K562 (cell line): ENCODE data around the gene RCOR2. TPM values are rescaled to one million over a fixed set of nuclear protein-coding genes. Genes with fewer than 3 reads are reported as not detected.

Experiments used
- ADNP ChIP-seq: fragments of 200-800 bp; sonication (Bioruptor generic); IDR thresholded peaks from 2 replicates; pipeline ENCODE4 v1.6.1; 2016; ENCODE audit warnings: missing genetic modification characterization, missing compliant biosample characterization
- ARID3B ChIP-seq: fragments of 250-450 bp; sonication (Bioruptor Pico); IDR thresholded peaks from 2 replicates; pipeline ENCODE4 v1.4.0; 2020; ENCODE audit warnings: borderline replicate concordance
- DMBX1 ChIP-seq: fragments of 250-450 bp; sonication (Bioruptor Pico); IDR thresholded peaks from 2 replicates; pipeline ENCODE4 v1.8.0; 2022; ENCODE audit warnings: inconsistent platforms, mild to moderate bottlenecking, moderate library complexity, borderline replicate concordance
- E2F6 ChIP-seq, 2 experiments: IDR thresholded peaks; 2 replicates each; pipeline ENCODE4 v1.6.1; 2011; ENCODE audit warnings: borderline replicate concordance in 1 of 2, control low read depth in 1 of 2, low read depth in 1 of 2, low read length in 1 of 2, mild to moderate bottlenecking in 1 of 2, mixed read lengths in 1 of 2, moderate library complexity in 1 of 2; ENCODE audit not compliant: insufficient read depth in 1 of 2, insufficient read length in 1 of 2, poor library complexity in 1 of 2, severe bottlenecking in 1 of 2; ENCODE audit errors: extremely low read depth in 1 of 2
- HES1 ChIP-seq: fragments of 450-650 bp; IDR thresholded peaks from 2 replicates; pipeline ENCODE4 v1.6.1; 2016; ENCODE audit warnings: low read depth, mild to moderate bottlenecking, moderate library complexity
- HNRNPH1 ChIP-seq: fragments of 200-400 bp; formaldehyde crosslinking; optimal IDR thresholded peaks from 2 replicates; pipeline ENCODE3; 2017; ENCODE audit warnings: low read depth, mild to moderate bottlenecking, low read length, moderate library complexity
- KLF13 ChIP-seq: fragments of 450-650 bp; IDR thresholded peaks from 2 replicates; pipeline ENCODE4 v1.6.1; 2016; ENCODE audit warnings: missing genetic modification characterization, low read depth, mild to moderate bottlenecking, missing compliant biosample characterization, moderate library complexity, borderline replicate concordance
- MLX ChIP-seq, 2 experiments: fragments of 450-650 bp in 1 of 2; sonication (generic) in 1 of 2; formaldehyde crosslinking; conservative IDR thresholded peaks; 2 replicates each; pipeline versions ENCODE4 v1.4.0 to v1.8.1; 2020 to 2022; ENCODE audit warnings: mild to moderate bottlenecking in 1 of 2, missing genetic modification reagents in 1 of 2
- PHF8 ChIP-seq: fragments of 200-600 bp; sonication (generic); IDR thresholded peaks from 2 replicates; pipeline ENCODE4 v1.6.1; 2012; ENCODE audit warnings: mixed run types, mild to moderate bottlenecking, inconsistent platforms, low read length, moderate library complexity, borderline replicate concordance
- RBM17 ChIP-seq: fragments of 200-400 bp; formaldehyde crosslinking; IDR thresholded peaks from 2 replicates; pipeline ENCODE4 v1.6.1; 2017; ENCODE audit warnings: low read depth, mild to moderate bottlenecking, low read length, borderline replicate concordance
- RCOR1 ChIP-seq, 2 experiments: IDR thresholded peaks; 2 replicates each; pipeline ENCODE4 v1.6.1; 2012; ENCODE audit warnings: low read depth in 2 of 2, low read length in 2 of 2, borderline replicate concordance in 1 of 2, improper control_type of control experiment in 1 of 2
- SAP30 ChIP-seq: fragments of 200-600 bp; sonication (generic); IDR thresholded peaks from 2 replicates; pipeline ENCODE4 v1.6.1; 2012; ENCODE audit warnings: borderline replicate concordance, low read depth, mild to moderate bottlenecking, moderate library complexity, low read length, control low read depth, inconsistent platforms; ENCODE audit not compliant: insufficient read depth, poor library complexity, severe bottlenecking
- SMAD1 ChIP-seq: fragments of 150-350 bp; IDR thresholded peaks from 2 replicates; pipeline ENCODE4 v1.6.1; 2014; ENCODE audit warnings: low read length, low read depth; ENCODE audit not compliant: partially characterized antibody
- SNAPC5 ChIP-seq: fragments of 250-450 bp; sonication (Bioruptor Pico); IDR thresholded peaks from 2 replicates; pipeline ENCODE4 v1.8.0; 2021; ENCODE audit warnings: moderate library complexity, mild to moderate bottlenecking, inconsistent platforms
- SREBF2 ChIP-seq: sonication (generic); formaldehyde crosslinking; IDR thresholded peaks from 2 replicates; pipeline ENCODE4 v1.4.0; 2020; ENCODE audit warnings: mild to moderate bottlenecking, missing genetic modification reagents
- STAT6 ChIP-seq: sonication (generic); formaldehyde crosslinking; IDR thresholded peaks from 2 replicates; pipeline ENCODE4 v1.8.1; 2023; ENCODE audit warnings: mild to moderate bottlenecking, missing genetic modification reagents
- polyA plus RNA-seq, 8 experiments: library from polyadenylated mRNA; depleted of rRNA in 4 of 8; stranded (reverse) in 5 of 8; unstranded in 3 of 8; fragments of >200 nt; fragmentation: Nextera tagmentation in 2 of 8; fragmentation: Illumina TruSeq in 1 of 8; extraction: Ambion mirVana in 2 of 8; extraction: Trizol in 1 of 8; gene quantifications; 2 replicates each; pipeline versions ENCODE4 v1.2.1 to v1.2.3, GENCODE V29; 2011 to 2014; ENCODE audit warnings: inconsistent platforms in 1 of 8, missing spikeins in 1 of 8
- total RNA-seq, 7 experiments: library from RNA; depleted of rRNA in 6 of 7; stranded (reverse); fragments of >200 nt in 6 of 7; fragmentation: Illumina TruSeq in 2 of 7; extraction: Trizol in 2 of 7; gene quantifications; 2 replicates each; pipeline versions ENCODE4 v1.2.1 to v1.2.3, GENCODE V29; 2011 to 2021; ENCODE audit warnings: low replicate concordance in 1 of 7

Gene RCOR2
- total and polyA plus RNA-seq, 9 of the 15 experiments (the other 6 are each of a cell fraction or from before 2014, with no cell fraction given) = 0.04 to 6.5 (median 2.5) TPM; not detected in 1

- no peak for TF ChIP-seq HNRNPH1
- no peak for TF ChIP-seq MLX (CRISPR knock-in tag; conservative IDR thresholded peaks at IDR 0.05)
- no peak for TF ChIP-seq ARID3B
- no peak for TF ChIP-seq ADNP (tag)
- peak; percentile 64 for TF ChIP-seq SAP30
- TF ChIP-seq KLF13 (tag) = no peak
- TF ChIP-seq PHF8 = peak; percentile 56; the same call in 1 of the 2 replicates
- TF ChIP-seq RCOR1 (IDR thresholded peaks at IDR 0.05; ENCODE audit: borderline replicate concordance in 1 of 2, low read depth in 2 of 2, low read length in 2 of 2) = no peak
- no peak for TF ChIP-seq SNAPC5
- no peak for TF ChIP-seq SMAD1
- TF ChIP-seq DMBX1 (CRISPR knock-in tag) = no peak
- no peak for TF ChIP-seq RBM17
- peak in 1 of 2 experiments; percentile 56 for TF ChIP-seq E2F6 (IDR thresholded peaks at IDR 0.05; ENCODE audit: borderline replicate concordance in 1 of 2, extremely low read depth in 1 of 2, insufficient read depth in 1 of 2, insufficient read length in 1 of 2, low read depth in 1 of 2, low read length in 1 of 2, poor library complexity in 1 of 2, severe bottlenecking in 1 of 2)
- no peak for TF ChIP-seq STAT6 (CRISPR knock-in tag)
- no peak for TF ChIP-seq HES1
- no peak for TF ChIP-seq SREBF2
Measured at GRCh38 chr11:63888170-63889086, 28.5 kb downstream of the RCOR2 start (continued).
